Stomach (tissue), 4 donors: ENCODE results near the gene TUBG2.

Source experiments
- CTCF ChIP-seq, 7 experiments: fragments of 450-650 bp in 4 of 7; fragments of 200-600 bp in 3 of 7; sonication (generic) in 3 of 7; IDR thresholded peaks; one replicate each; pipeline ENCODE4 v1.5.1; 2016 to 2019; ENCODE audit warnings: antibody characterized with exemption in 7 of 7, control low read depth in 2 of 7, mild to moderate bottlenecking in 1 of 7
- EP300 ChIP-seq: sonication (generic); formaldehyde crosslinking; IDR thresholded peaks from one replicate; pipeline ENCODE4 v1.6.1; 2017; ENCODE audit warnings: antibody characterized with exemption
- POLR2A ChIP-seq, 4 donors: fragments of 450-650 bp; IDR thresholded peaks; one replicate each; pipeline ENCODE4 v1.6.1; 2016; ENCODE audit warnings: antibody characterized with exemption in 4 of 4, control low read depth in 2 of 4, mild to moderate bottlenecking in 1 of 4, moderate library complexity in 1 of 4
- POLR2AphosphoS5 ChIP-seq, 3 donors: sonication (generic); formaldehyde crosslinking; IDR thresholded peaks; one replicate each; pipeline ENCODE4 v1.6.1; 2016; ENCODE audit warnings: antibody characterized with exemption in 3 of 3

- TF ChIP-seq CTCF (IDR thresholded peaks at IDR 0.05): no peak
- TF ChIP-seq POLR2AphosphoS5 (IDR thresholded peaks at IDR 0.05): no peak
- no peak for TF ChIP-seq POLR2A (IDR thresholded peaks at IDR 0.05)
- no peak for TF ChIP-seq EP300
Observed at GRCh38 chr17:42613699-42614295, 45.3 kb upstream of the TUBG2 start.
